Upper lobe of left lung (tissue), 6 donors: Measurements from ENCODE around the gene SDCBP2. TPM values are rescaled to one million over a fixed set of nuclear protein-coding genes. Genes with fewer than 3 reads are reported as not detected.

Experiments
- ATAC-seq, 2 donors: fragments of 200-7000 bp; cut with Tn5 transposase; one replicate each; pipeline ENCODE4 v1.9.1; 2022; ENCODE audit warnings: mild to moderate bottlenecking in 2 of 2, moderate library complexity in 2 of 2; ENCODE audit not compliant: low FRiP score in 2 of 2
- DNase-seq, 2 donors: peaks; one replicate each; pipeline ENCODE4 v3.0.0-alpha.2; 2019 to 2020
- H3K27ac ChIP-seq, 4 donors: fragments of 200-600 bp; sonication (generic); one replicate each; pipeline ENCODE4 v1.5.1; 2016 to 2019
- H3K27me3 ChIP-seq, 4 donors: fragments of 200-600 bp; sonication (generic); one replicate each; pipeline ENCODE4 v1.5.1; 2017 to 2019
- H3K36me3 ChIP-seq, 4 donors: fragments of 200-600 bp; sonication (generic); one replicate each; pipeline ENCODE4 v1.5.1; 2016 to 2019
- H3K4me1 ChIP-seq, 4 donors: fragments of 200-600 bp; sonication (generic); one replicate each; pipeline ENCODE4 v1.5.1; 2018 to 2019
- H3K4me3 ChIP-seq, 4 donors: fragments of 200-600 bp; sonication (generic); one replicate each; pipeline ENCODE4 v1.5.1; 2017 to 2019; ENCODE audit warnings: mild to moderate bottlenecking in 2 of 4, moderate library complexity in 1 of 4
- H3K9me3 ChIP-seq, 4 donors: fragments of 200-600 bp; sonication (generic); one replicate each; pipeline ENCODE4 v1.5.1; 2018 to 2019
- CTCF ChIP-seq, 6 experiments: fragments of 450-650 bp in 4 of 6; fragments of 200-600 bp in 2 of 6; sonication (generic) in 2 of 6; IDR thresholded peaks; one replicate each; pipeline ENCODE4 v1.5.1; 2016 to 2019; ENCODE audit warnings: antibody characterized with exemption in 6 of 6
- EP300 ChIP-seq, 4 donors: sonication (generic); formaldehyde crosslinking; IDR thresholded peaks; one replicate each; pipeline ENCODE4 v1.5.1; 2017; ENCODE audit warnings: antibody characterized with exemption in 4 of 4, control low read depth in 2 of 4
- POLR2A ChIP-seq, 4 donors: fragments of 450-650 bp; IDR thresholded peaks; one replicate each; pipeline ENCODE4 v1.5.1; 2016 to 2017; ENCODE audit warnings: antibody characterized with exemption in 4 of 4, mild to moderate bottlenecking in 2 of 4
- POLR2AphosphoS5 ChIP-seq, 2 donors: sonication (generic); formaldehyde crosslinking; IDR thresholded peaks; one replicate each; pipeline ENCODE4 v1.5.1; 2017; ENCODE audit warnings: antibody characterized with exemption in 2 of 2
- WGBS, 2 donors: methylation state at CpG; one replicate each; pipeline ENCODE4 v1.1.5; 2017 to 2018; 5-methylcytosine and 5-hydroxymethylcytosine counted together
- total RNA-seq, 6 donors: library from RNA; depleted of rRNA in 4 of 6; stranded (reverse); fragments of >200 nt in 4 of 6; gene quantifications; one replicate each; pipeline versions ENCODE4 v1.1.0 to v1.2.1, GENCODE V29; 2016 to 2021
- donor health status: DM: no; HTN: no; CAD: no; lungs with moderate emphysema.
- donor health status: DM: no; HTN: yes; CAD: no; lungs with severe emphysema.

The SDCBP2 gene
- total RNA-seq, 6 donors from 2014 or later, result 6.3 to 34.0 (median 15.9) TPM

GRCh38 chr20:1320902-1321653, 7.9 kb downstream of the SDCBP2 start:
- 77% methylated on average over 12 to 17 of the region's 17 CpGs for WGBS, 2 donors
- H3K4me1 ChIP-seq, result peaks cover 21 to 42% (median 24%) of the 10 kb centered on the region in 4 donors
- H3K27me3 ChIP-seq, result no peaks in the 10 kb centered on the region
- no peaks in the 10 kb centered on the region for H3K36me3 ChIP-seq
- TF ChIP-seq POLR2A (IDR thresholded peaks at IDR 0.05) (no peak), EP300 (IDR thresholded peaks at IDR 0.05) (no peak), CTCF (IDR thresholded peaks at IDR 0.05) (no peak)
- peak overlapping the region in 3 of 4 donors; percentile 93 to 98 (median 93) for H3K27ac ChIP-seq
- no peak for ATAC-seq
- no peaks in the 10 kb centered on the region for H3K9me3 ChIP-seq
- DNase-seq, result peak in 1 of 2 donors; percentile 52
- no peak overlapping the region for H3K4me3 ChIP-seq

- Histone ChIP-seq H3K27me3 (no peaks in the 10 kb centered on the region), H3K9me3 (no peaks in the 10 kb centered on the region), H3K36me3 (no peaks in the 10 kb centered on the region), H3K27ac (peak overlapping the region in 2 of 4 donors; percentile 93), H3K4me1 (peaks cover 19 to 38% (median 21%) of the 10 kb centered on the region in 4 donors), H3K4me3 (no peak overlapping the region)
- WGBS, 2 donors, result 93 to 98% methylated on average over 6 of the region's 6 CpGs
- no peak for DNase-seq
- ATAC-seq, result no peak
- TF ChIP-seq POLR2AphosphoS5 (IDR thresholded peaks at IDR 0.05) (no peak), CTCF (IDR thresholded peaks at IDR 0.05) (no peak), EP300 (IDR thresholded peaks at IDR 0.05) (no peak), POLR2A (IDR thresholded peaks at IDR 0.05) (no peak)
These were observed 8.9 kb downstream of the SDCBP2 start for GRCh38 chr20:1320016-1320415.

GRCh38 chr20:1319462-1319861, 9.5 kb downstream of the SDCBP2 start:
- WGBS, 2 donors, result 63 to 74% methylated on average over 4 of the region's 4 CpGs
- no peak for TF ChIP-seq POLR2AphosphoS5 (IDR thresholded peaks at IDR 0.05)
- no peak for TF ChIP-seq EP300 (IDR thresholded peaks at IDR 0.05)
- TF ChIP-seq POLR2A (IDR thresholded peaks at IDR 0.05), result no peak
- TF ChIP-seq CTCF (IDR thresholded peaks at IDR 0.05), result no peak
- DNase-seq (no peak), ATAC-seq (peak in 1 of 2 donors; percentile 31)
- no peaks in the 10 kb centered on the region for H3K27me3 ChIP-seq
- peaks cover 14 to 32% (median 17%) of the 10 kb centered on the region in 4 donors for H3K4me1 ChIP-seq
- H3K9me3 ChIP-seq, result no peaks in the 10 kb centered on the region
- H3K36me3 ChIP-seq, result no peaks in the 10 kb centered on the region
- H3K4me3 ChIP-seq, result no peak overlapping the region
- H3K27ac ChIP-seq, result peak overlapping the region in 3 of 4 donors; percentile 26 to 93 (median 93)

GRCh38 chr20:1319051-1319450, 9.9 kb downstream of the SDCBP2 start:
- DNase-seq (no peak), ATAC-seq (no peak)
- Histone ChIP-seq H3K27ac (peak overlapping the region in 3 of 4 donors; percentile 26 to 93 (median 93)), H3K36me3 (no peaks in the 10 kb centered on the region), H3K27me3 (no peaks in the 10 kb centered on the region), H3K4me1 (peaks cover 10 to 29% (median 14%) of the 10 kb centered on the region in 4 donors), H3K4me3 (no peak overlapping the region), H3K9me3 (no peaks in the 10 kb centered on the region)
- TF ChIP-seq POLR2AphosphoS5 (IDR thresholded peaks at IDR 0.05), result no peak
- no peak for TF ChIP-seq EP300 (IDR thresholded peaks at IDR 0.05)
- TF ChIP-seq POLR2A (IDR thresholded peaks at IDR 0.05), result no peak
- no peak for TF ChIP-seq CTCF (IDR thresholded peaks at IDR 0.05)
- WGBS, 2 donors, result 84 to 86% methylated on average over 4 of the region's 4 CpGs
